Inflammatory macrophage treated with lipopolysaccharide for 4 hours (primary cell): ENCODE results near the gene WDR82.

Experiments used
- DNase-seq: peaks from one replicate; pipeline ENCODE4 v3.0.0-alpha.2; 2020

The WDR82 gene

GRCh38 chr3:52253314-52254304 lies 24.8 kb downstream of the WDR82 start:
- peak; percentile 95 for DNase-seq

GRCh38 chr3:52250122-52250521 lies 28.3 kb downstream of the WDR82 start:
- DNase-seq, result no peak

- DNase-seq, result no peak
These were observed 28.8 kb downstream of the WDR82 start for GRCh38 chr3:52249683-52250082.

- DNase-seq, result no peak
These were observed 29.5 kb downstream of the WDR82 start for GRCh38 chr3:52248816-52249547.

- no peak for DNase-seq
These were observed 30.3 kb downstream of the WDR82 start for GRCh38 chr3:52248165-52248541.

- DNase-seq, result peak; percentile 51
These were observed 30.9 kb downstream of the WDR82 start for GRCh38 chr3:52247409-52248164.

- peak; percentile 67 for DNase-seq
These were observed 31.6 kb downstream of the WDR82 start for GRCh38 chr3:52246728-52247408.

GRCh38 chr3:52246264-52246620 lies 32.2 kb downstream of the WDR82 start:
- DNase-seq, result no peak

DNA sequence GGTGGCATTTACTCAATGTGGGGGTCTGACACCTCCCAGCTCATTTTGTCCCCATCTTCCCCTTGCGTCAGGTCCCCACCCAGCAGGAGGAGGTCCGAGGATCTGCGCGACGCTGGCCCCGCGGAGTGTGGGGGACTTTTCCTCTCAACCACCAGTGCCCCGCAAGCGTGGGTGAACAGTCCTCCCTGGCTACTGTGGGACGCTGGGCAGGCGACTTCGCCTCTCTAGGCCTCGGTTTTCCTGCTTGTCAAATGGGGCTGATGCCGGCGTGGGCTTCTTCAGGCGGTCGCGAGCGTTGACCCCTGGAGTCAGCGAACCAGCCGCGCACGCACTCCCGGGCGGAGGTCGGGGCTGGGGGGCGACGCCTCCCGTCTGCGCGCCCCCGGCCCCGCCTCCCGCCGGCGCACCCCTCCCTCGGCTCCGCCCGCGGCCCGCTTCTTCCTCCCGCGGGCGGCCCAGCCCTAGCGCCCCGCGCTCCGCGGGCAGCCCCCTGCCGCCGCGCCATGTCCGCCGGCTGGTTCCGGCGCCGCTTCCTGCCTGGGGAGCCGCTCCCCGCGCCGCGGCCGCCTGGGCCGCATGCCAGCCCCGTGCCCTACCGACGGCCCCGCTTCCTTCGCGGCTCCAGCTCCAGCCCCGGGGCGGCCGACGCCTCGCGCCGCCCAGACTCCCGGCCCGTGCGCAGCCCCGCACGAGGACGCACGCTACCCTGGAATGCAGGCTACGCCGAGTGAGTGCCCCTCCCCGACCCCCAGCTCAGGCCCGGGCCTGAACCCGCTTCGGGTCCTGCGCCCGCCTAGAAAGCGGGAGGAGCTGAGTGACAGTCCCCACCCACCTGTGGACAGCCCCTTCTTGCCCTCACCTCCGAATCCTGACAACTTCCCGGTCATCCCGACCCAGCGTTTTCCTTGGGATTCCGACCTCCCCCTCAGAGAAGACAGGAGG lies 32.9 kb downstream of the WDR82 start, which contains the start of gene PPM1M:
TSS of gene PPM1M (plus strand) at position 438 of the 942 bp plus-strand sequence. CDS start at position 504, 66 bp downstream.
- DNase-seq, result peak; percentile 49

DNA sequence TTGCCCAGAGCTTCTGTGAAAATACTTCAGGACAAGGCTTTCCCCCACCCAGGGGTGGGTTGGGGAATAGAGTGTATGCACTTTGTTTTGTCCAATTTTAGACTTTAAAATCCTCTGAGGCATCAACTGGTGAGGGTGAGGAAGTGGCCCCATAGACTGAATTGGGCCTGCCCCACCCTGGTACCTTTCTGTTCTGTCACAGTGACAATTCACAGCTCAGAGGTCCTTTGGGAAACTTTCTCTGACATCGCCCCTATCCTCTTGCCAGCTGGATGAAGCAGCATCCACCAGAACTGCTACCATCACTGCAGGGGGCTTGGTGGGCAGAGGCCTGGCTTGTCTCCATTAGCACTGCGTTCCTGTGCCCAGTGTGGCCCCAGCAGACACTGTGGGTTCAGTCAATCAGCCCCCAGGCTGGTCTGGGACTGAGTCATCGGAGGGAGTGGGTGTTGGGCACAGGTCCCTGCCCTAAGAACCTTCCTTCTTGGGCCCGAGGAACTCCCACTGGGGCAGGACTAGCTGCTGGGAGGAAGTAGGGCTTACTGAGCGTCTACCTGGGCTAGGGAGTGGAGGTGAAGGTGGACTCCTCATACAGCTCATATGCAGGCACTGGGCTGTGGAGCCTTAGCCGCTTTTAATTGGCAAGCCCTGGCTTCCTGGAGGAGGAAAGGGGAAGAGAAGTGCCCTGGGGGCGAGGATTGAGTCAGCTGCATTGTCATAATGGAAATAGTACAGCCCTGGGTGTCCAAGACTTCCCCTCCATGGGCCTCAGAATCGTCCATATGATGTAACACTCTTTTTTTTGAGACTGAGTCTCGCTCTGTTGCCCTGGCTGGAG lies 34.4 kb downstream of the WDR82 start:
- DNase-seq, result peak; percentile 98

DNA sequence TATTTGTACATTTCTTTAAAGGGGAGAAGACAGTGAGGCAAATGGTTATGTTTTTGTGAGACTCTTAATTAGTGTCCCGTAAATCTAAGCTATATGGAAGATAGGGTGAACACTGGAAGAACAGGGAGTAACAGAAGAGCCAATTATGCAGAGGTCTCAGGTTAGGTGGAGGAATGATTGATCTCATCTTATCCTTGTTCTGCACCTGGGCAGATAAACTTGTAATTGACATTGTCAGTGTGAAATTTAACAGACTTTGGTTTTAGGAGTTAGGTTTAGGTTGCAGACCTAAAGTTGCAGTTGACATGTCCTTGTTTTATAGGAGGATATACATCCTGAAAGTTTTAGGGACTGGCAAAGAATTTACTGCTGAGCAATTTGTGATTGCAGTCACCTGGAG lies 36.4 kb downstream of the WDR82 start:
- DNase-seq, result no peak

DNA sequence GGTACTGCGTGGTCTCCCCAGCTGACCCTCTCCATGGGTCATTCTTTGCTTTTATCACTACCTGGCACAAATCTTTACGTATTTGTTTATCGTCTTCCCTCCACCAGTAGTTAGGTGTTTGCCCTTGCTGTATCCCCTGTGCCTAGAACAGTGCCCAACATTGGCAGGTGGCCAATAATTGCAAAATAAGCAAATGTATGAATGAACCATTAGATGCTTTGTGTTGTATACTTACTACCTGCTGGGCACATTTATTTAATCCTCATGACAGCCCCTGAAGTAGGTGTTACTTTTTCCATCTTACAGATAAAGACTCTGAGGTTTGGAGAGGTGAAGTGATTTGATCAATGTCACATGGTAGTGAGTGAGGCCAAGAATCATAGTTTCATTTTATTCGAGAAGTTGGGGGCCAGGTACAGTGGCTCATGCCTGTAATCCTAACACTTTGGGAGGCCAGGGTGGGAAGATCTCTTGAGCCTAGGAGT lies 37.5 kb downstream of the WDR82 start:
- DNase-seq, result no peak

DNA sequence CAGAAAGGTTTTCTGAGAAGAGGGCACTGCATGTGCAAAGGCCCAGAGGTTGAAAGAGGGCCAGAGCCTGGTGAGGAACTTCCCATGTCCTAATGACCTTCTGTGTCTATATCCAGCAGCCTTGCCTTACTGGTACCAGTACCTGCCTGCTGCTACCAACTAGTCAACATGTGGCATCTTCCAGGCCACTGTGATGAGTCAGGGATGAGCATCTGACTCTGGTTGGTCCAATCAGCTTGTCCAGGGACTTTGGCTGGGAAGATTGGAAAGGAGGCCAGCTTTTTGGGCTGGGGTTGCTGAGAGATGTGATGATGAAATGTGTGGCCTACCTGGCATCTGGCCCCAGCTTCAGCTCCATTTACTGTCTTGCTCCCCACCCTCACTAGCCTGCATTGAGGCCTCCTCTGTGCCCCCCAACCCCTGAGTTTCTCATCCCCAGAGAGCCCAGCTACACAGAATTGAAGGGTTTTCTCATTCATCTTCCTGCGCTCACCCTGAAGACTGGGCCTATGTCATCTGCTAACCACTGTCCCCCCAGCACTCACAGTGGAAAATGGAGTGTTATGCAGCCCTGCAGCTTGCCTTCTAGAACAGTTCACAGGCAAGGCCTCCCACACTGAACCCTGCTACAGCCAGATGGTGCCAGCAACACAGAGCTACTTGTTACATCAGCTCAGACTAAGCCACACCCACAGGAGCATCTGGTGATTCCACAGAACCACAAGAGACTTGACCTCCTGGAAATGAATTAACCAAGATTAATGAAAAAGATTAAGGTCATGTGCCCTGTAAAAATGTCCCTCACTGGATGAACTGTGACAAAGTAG lies 38.2 kb downstream of the WDR82 start:
- DNase-seq, result peak; percentile 92

- peak; percentile 80 for DNase-seq
These were observed 39.4 kb downstream of the WDR82 start, which contains the start of gene TWF2 for GRCh38 chr3:52238761-52239701. Gene TWF2 (minus strand): TSS chr3:52239158. CDS start chr3:52239016, 142 bp downstream.

DNA sequence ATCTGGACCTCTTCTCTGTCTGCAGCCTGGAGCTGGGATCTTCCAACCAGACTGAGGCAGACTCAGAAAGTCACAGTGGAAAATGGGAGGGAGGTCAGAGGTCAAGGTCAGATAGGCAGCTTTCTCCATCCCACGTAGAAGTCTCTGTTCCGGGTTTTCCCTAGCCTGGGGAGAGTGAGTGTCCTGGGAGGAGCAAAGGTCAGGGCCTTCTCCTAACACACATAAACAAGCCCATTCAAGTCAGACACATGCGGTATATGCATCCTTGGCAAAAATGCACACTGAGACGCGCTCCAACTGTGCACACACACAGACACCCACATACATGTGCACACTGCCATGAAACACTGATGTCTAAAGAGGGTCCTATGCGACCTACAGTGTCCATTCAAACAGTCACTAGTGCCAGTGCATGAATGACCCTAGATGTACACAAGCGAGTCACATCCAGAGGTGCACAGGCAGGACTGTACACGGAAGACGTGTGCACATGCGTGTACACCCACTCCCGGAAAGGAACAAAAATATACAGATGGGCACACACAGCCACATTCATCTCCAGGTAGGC lies 40.2 kb downstream of the WDR82 start:
- DNase-seq, result peak; percentile 71

GRCh38 chr3:52237657-52238172 lies 40.7 kb downstream of the WDR82 start:
- peak; percentile 82 for DNase-seq

GRCh38 chr3:52237006-52237656 lies 41.3 kb downstream of the WDR82 start:
- DNase-seq, result no peak
